ENCODE data around the gene ADCY4.
"Not testable (repeated sequence)": the region's sequence is repeated elsewhere in the genome, so short reads cannot be mapped to it uniquely, and the experiment has no call there.

ADCY4 gene

DNA sequence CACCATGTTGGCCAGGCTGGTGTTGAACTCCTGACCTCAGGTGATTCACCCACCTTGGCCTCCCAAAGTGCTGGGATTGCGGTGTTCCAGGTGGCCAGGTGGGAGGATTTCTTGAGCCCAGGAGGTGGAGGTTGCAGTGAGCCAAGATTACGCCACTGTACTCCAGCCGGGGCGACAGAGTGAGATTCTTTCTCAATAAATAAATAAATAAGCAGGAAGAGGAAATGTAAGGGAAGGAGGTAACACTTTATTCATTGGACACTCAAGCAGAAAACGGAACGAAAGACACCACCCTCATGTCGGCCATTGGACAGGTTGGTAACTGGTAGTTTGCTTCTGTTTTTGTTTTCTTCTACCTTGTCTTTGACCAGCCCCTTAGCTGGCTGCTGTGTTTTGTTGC lies 20.1 kb upstream of the ADCY4 start:
- TF ChIP-seq CTCF (IDR thresholded peaks at IDR 0.05) (no peak), ZFX (IDR thresholded peaks at IDR 0.05; ENCODE audit: borderline replicate concordance) (no peak)
- no peak overlapping the region for H3K27ac ChIP-seq

- not testable (repeated sequence) for H3K27ac ChIP-seq
These were observed 19.6 kb upstream of the ADCY4 start for GRCh38 chr14:24354482-24354825.

DNA sequence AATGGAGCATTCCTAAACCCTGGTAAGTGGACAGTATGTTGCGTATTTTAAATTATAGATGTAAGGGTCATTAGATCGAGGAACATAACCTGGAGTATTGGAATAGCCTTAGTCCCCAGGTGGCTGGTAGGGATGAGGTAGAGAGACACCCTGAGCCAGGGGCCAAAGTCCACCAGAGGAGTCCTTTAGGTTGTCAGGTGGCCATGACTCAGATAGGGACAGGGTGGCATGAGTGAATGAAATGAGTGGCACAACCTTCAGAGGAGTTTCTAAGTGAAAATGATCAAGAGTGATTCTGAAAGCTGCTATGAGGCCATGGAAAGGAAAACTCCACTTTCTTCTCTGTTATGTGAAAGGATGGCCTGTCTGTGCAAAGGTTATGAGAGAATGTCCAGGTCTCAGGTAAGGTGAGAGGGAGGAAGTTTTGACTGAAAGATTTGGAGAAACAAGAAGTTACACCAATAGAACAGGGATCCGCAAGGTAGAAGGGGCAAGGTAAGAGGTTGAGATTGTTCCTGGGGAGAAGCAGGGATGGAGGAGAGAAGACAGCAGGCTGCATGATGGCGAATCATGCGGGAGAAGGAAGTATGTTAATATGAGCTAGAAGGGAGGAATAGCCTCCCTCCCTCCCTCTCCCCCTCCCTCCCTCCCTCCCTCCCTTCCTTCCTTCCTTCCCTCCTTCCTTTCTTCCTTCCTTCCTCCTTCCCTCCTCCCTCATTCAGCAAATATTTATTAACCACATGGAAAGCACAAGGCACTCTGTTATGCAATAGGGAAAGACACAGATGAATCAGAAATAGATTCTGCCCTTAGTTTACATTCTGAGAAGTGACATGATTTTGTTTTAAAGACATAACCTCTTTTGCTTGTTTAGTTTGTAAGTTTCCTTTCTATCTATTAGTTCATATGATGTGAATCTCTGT lies 18.9 kb upstream of the ADCY4 start:
- H3K27ac ChIP-seq: no peak overlapping the region
- TF ChIP-seq CTCF (IDR thresholded peaks at IDR 0.05) (no peak), ZFX (IDR thresholded peaks at IDR 0.05; ENCODE audit: borderline replicate concordance) (no peak)

GRCh38 chr14:24351517-24351916 lies 16.6 kb upstream of the ADCY4 start:
- TF ChIP-seq ZFX (IDR thresholded peaks at IDR 0.05; ENCODE audit: borderline replicate concordance): no peak
- TF ChIP-seq CTCF (IDR thresholded peaks at IDR 0.05): no peak
- H3K27ac ChIP-seq: no peak overlapping the region

DNA sequence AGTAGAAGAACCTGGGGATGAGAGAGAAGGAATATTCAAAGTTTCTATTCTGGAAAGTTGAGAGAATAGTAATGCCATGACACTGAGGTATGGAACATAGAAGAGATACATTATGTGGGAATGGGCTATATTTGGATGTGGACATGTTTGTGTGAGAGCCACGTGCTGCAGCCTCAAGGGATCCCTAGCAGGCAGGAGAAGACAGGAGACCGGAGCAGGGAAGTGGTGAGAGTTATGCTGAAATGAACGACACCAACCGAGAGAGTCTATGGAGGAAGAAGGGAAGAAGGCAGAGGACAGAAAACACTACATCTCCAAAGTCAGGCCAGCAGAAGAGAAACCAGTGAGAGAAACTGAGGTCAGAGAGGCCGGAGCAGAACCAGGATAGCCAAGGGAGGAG lies 14.9 kb upstream of the ADCY4 start:
- H3K27ac ChIP-seq: no peak overlapping the region
- no peak for TF ChIP-seq CTCF (IDR thresholded peaks at IDR 0.05)
- TF ChIP-seq ZFX (IDR thresholded peaks at IDR 0.05; ENCODE audit: borderline replicate concordance): no peak

DNA sequence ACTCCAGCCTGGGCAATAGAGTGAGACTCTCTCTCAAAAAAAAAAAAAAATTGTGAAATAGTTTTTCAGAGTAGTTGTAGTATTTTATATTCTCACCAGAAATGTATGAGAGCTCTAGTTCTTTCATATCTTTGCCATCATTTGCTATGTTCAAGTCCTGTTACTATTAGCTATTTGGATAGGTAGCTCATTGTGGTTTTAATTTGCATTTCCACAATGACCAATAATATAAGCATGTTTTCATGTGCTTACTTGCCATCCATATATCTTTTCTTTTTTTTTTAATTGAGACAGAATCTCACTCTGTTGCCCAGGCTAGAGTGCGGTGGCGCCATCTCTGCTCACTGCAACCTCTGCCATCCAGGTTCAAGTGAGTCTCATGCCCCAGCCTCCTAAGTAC lies 13.3 kb upstream of the ADCY4 start:
- no peak overlapping the region for H3K27ac ChIP-seq
- TF ChIP-seq ZFX (IDR thresholded peaks at IDR 0.05; ENCODE audit: borderline replicate concordance): no peak
- no peak for TF ChIP-seq CTCF (IDR thresholded peaks at IDR 0.05)

GRCh38 chr14:24347134-24347533 lies 12.3 kb upstream of the ADCY4 start:
- TF ChIP-seq CTCF (IDR thresholded peaks at IDR 0.05) (no peak), ZFX (IDR thresholded peaks at IDR 0.05; ENCODE audit: borderline replicate concordance) (no peak)
- H3K27ac ChIP-seq: no peak overlapping the region
